ENCODE data around the gene SLC26A4.

- TF ChIP-seq POLR2A (IDR thresholded peaks at IDR 0.05; ENCODE audit: low read length) (no peak), GATA1 (IDR thresholded peaks at IDR 0.05; ENCODE audit: low read depth, low read length) (no peak)
Observed at GRCh38 chr7:107666790-107667189, 6.2 kb downstream of the SLC26A4 start.

Data from erythroblast (primary cell).